Measurements from ENCODE around the gene RBM41.
"Not testable (repeated sequence)": the region's sequence is repeated elsewhere in the genome, so short reads cannot be mapped to it uniquely, and the experiment has no call there.

RBM41 gene

GRCh38 chrX:107118322-107119147, at the start of gene RBM41:
Gene RBM41 (minus strand): TSS chrX:107118822. CDS start chrX:107118773, 49 bp downstream.
- peak; percentile 83 for DNase-seq

DNA sequence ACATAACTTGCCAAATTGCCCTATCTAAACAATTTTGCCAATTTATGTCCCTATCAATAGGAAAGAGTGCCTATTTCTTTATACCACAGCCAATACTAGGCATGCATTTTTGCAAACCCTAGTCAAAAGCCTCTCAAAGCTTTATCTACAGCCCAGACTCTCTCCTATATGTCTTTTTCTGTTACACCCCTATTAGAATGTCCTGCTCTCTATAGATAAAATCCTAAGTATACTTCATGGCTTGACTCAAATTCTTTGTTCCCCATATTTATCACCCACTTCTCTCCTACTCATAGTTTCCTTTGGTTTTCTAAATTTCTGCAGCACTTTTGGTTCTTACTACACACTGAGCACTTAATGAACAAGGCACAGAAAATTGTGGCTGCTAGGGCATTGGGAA, 49.6 kb upstream of the RBM41 start:
- DNase-seq: no peak

DNA sequence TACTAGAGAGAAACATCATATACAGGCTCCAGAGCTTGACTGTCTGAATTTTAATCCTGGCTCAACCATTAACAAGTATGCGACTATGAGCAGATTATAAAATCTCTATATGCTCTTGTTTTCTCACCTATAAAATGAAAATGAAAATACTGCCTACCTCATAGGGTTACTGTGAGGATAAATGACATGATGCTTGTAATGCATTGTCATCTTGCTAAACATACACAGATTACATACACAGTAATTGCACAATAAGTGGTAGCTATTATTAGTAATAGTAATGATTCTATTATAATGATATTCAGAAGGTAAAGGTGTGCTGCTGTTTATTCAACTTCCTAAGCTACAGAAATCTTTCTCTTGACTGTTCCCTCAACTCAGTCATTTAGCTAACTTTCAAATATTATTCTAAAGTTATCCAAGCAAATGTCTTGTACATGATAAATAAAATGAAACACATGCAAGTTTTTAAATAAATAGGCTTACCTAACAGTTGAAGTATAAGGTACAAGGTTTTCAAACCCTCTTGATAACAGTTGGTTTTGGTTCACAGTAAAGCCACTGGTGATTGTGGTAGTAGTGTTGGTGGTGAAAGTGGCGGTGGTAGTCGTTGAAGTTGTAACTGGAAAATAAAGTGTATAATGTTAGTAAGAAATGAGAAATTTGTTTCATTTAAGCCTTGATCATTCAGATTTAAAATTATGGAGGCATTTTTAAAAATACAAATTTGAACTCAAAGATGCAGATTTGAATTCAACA, 48.7 kb upstream of the RBM41 start:
- no peak for DNase-seq

- DNase-seq: not testable (repeated sequence)
These were observed 39.0 kb upstream of the RBM41 start for GRCh38 chrX:107157618-107158017.

DNA sequence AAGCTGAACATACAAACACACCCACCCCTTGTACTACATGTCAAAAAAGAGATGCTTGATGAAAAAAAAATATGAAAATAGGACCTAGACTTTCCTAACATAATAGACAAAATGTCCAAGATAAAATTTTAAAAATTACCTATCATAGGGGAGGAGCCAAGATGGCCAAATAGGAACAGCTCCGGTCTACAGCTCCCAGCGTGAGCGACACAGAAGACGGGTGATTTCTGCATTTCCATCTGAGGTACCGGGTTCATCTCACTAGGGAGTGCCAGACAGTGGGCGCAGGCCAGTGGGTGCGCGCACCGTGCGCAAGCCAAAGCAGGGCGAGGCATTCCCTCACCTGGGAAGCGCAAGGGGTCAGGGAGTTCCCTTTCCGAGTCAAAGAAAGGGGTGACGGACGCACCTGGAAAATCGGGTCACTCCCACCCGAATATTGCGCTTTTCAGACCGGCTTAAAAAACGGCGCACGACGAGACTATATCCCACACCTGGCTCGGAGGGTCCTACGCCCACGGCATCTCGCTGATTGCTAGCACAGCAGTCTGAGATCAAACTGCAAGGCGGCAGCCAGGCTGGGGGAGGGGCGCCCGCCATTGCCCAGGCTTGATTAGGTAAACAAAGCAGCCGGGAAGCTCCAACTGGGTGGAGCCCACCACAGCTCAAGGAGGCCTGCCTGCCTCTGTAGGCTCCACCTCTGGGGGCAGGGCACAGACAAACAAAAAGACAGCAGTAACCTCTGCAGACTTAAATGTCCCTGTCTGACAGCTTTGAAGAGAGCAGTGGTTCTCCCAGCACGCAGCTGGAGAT, 37.2 kb upstream of the RBM41 start:
- not testable (repeated sequence) for DNase-seq

- DNase-seq: no peak
These were observed 36.4 kb upstream of the RBM41 start for GRCh38 chrX:107154787-107155620.

- no peak for DNase-seq
These were observed 34.4 kb upstream of the RBM41 start for GRCh38 chrX:107153005-107153404.

GRCh38 chrX:107146670-107147069, 28.0 kb upstream of the RBM41 start:
- no peak for DNase-seq

GRCh38 chrX:107135965-107136307, 17.3 kb upstream of the RBM41 start:
- DNase-seq: no peak

GRCh38 chrX:107135049-107135964, 16.7 kb upstream of the RBM41 start:
- no peak for DNase-seq

DNA sequence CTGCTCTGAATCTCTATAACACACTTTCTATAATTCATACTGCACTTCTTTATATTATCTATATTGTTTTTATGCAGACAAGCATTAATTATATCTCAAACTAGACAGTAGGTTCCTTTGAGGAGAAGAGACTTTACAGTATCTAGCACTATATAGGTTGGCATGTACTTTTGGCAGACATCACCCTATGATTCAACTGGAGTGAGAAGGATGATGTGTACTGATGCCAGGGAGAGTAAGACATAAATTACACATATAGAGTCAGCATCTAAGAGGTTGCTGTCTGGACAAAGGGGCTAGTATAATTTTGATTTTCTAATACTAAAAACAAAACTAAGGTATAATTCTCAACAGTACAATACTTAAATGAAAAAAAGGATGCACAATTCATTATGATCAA, 5.1 kb upstream of the RBM41 start:
- no peak for DNase-seq

- no peak for DNase-seq
These were observed 661 bp upstream of the RBM41 start for GRCh38 chrX:107119283-107119682.

- no peak for DNase-seq
These were observed 665 bp downstream of the RBM41 start for GRCh38 chrX:107117993-107118321.

- no peak for DNase-seq
These were observed 11.2 kb downstream of the RBM41 start for GRCh38 chrX:107107459-107107858.

DNA sequence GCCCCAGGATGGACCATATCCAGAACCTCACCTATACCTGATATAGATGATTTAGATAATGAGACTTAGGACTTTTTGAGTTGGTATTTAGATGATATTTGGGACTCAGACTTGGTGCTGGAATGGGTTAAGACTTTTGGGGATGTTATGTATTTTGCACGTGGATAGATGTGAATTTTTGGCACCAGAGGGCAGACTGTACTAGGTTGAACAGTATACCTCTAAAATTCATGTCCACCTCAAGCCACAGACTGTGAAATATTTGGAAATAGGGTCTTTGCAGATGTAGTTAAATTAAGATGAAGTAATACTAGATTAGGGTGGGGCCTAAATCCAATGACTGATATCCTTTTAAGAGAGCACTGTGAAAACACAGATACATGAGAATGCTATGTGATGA, 15.6 kb downstream of the RBM41 start:
- no peak for DNase-seq

DNA sequence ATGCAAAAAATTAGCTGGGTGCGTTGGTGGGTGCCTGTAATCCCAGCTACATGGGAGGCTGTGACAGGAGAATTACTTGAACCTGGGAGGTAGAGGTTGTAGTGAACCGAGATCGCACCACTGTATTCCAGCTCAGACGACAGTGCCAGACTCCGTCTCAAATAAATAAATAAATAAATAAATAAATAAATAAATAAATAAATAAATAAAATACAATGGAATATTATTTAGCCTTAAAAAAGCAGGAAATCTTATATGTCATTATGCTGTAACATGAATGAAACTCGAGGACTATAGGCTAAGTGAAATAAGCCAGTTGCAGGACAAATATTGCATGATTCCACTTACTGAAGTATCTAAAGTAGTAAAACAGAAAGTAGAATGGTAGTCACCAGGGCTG, 42.5 kb downstream of the RBM41 start:
- no peak for DNase-seq

GRCh38 chrX:107057731-107058130, 60.9 kb downstream of the RBM41 start:
- DNase-seq: not testable (repeated sequence)

DNA sequence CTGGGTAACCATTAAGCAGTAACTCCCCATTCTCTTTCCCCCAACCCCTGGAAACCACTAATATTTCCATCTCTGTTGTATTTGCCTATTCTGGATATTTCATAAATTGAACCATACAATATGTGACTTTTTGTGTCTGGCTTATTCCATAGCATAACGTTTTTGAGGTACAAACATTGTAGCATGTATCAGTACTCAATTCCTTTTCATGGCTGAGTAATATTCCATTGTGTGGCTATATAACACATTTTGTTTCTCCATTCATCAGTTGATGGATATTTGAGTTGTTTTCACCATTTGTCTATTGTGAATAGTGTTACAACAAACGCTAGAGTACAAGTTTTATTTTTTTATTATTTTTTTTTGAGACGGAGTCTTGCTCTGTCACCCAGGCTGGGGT, 63.6 kb downstream of the RBM41 start:
- no peak for DNase-seq

DNA sequence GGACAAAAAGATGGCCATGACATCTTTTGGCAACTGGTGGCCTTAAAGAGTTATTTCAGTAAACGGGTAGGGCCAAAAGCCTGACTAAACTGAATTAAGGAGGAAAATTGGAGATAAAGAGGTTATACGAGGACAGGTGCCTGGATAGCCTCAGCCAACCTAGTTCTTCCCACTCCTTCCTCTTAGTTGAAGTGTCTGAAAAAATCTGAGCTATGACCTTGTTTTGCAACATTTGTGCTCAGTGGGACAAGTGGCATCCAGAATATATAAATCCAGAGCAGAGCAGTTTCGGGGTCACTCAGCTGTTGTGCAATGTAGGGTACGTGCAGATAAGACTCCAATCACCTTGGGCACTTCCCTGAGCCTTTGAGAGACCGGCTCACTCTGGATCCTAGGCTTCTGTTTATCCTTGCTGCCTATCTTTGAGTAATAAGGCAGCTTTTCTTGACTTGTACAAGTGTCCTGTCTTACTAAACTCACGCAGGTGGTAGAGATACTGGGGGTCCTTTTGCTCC, 68.4 kb downstream of the RBM41 start:
- no peak for DNase-seq

DNA sequence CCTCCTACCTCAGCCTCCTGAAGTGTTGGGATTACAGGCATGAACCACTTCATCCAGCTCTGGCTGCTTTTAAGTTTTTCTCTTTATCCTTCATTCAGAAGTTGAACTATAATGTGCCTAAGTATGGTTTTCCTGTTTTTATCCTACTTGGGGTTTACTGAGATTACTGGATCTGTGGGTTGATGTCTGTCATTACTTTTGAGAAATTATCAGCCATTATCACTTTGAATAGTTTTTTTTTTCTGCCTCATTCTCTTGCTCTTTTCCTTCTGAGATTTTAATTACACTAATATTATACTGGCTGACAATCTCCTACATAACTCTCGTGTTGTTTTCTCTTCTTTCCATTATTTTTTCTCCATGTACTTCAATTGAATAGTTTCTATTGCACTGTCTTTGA, 71.0 kb downstream of the RBM41 start:
- no peak for DNase-seq

DNA sequence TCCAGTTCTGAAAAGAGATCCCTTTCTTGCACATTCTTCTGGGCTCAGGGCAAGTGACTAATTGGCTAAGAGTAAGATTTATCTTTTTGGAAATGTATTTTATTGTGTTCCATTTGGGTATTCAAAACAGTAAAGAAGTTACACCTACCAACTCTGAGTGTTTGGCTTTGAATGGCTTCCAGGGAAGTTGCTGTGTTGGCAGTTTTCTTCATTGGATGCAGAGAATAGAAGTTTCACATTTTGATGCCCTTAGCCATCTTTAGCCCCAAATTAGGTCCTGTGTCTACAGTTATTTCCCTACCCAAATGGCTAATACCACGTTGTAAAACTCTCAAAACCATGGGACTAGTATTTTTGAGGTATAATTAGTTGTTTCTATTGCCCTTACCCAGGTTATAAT, 88.9 kb downstream of the RBM41 start:
- DNase-seq: no peak

All from CD4-positive, alpha-beta T cell treated with Interleukin-17A for 1 hour (primary cell).